Keratinocyte (primary cell): ENCODE results near the gene B9D1. TPM values are rescaled to one million over a fixed set of nuclear protein-coding genes. Genes with fewer than 3 reads are reported as not detected.

Experiments used
- DNase-seq: peaks from one replicate; pipeline ENCODE4 v3.0.0-alpha.2; 2011; ENCODE audit warnings: low read depth, missing footprints, low spot score
- FAIRE-seq: peaks from 2 replicates; lab custom pipeline; 2011; peaks lifted over from hg19 to GRCh38; lab: Jason Lieb, UNC
- H2AFZ ChIP-seq: 2 replicates; pipeline ENCODE4 v1.6.0; 2012; ENCODE audit warnings: low read length, control low read depth, inconsistent platforms; ENCODE audit not compliant: control insufficient read depth
- H3K27ac ChIP-seq: 2 replicates; pipeline ENCODE4 v1.5.1; 2011; ENCODE audit warnings: low read length; ENCODE audit not compliant: control insufficient read depth, insufficient read depth
- H3K27me3 ChIP-seq: 3 replicates; pipeline ENCODE4 v1.6.0; 2011; ENCODE audit warnings: low read length; ENCODE audit not compliant: control insufficient read depth, insufficient read depth; ENCODE audit errors: extremely low read depth
- H3K36me3 ChIP-seq, 2 experiments: 2 replicates in 1 of 2; 3 replicates in 1 of 2; pipeline ENCODE4 v1.5.1; 2011; ENCODE audit warnings: low read length in 2 of 2, mild to moderate bottlenecking in 1 of 2; ENCODE audit not compliant: control insufficient read depth in 2 of 2, insufficient read depth in 2 of 2; ENCODE audit errors: extremely low read depth in 1 of 2
- H3K4me1 ChIP-seq: 3 replicates; pipeline ENCODE4 v1.5.1; 2011; ENCODE audit warnings: low read length; ENCODE audit not compliant: control insufficient read depth, insufficient read depth; ENCODE audit errors: extremely low read depth
- H3K4me2 ChIP-seq: 3 replicates; pipeline ENCODE4 v1.6.0; 2011; ENCODE audit warnings: low read depth, low read length; ENCODE audit not compliant: control insufficient read depth, insufficient read depth; ENCODE audit errors: extremely low read depth
- H3K4me3 ChIP-seq, 3 experiments: fragments of 200-600 bp in 1 of 3; sonication (generic) in 1 of 3; 2 replicates in 2 of 3; 3 replicates in 1 of 3; pipeline ENCODE4 v1.5.1; 2011 to 2016; ENCODE audit warnings: low read length in 3 of 3, mild to moderate bottlenecking in 3 of 3, control low read depth in 2 of 3, inconsistent platforms in 1 of 3, low read depth in 1 of 3, mixed read lengths in 1 of 3, mixed run types in 1 of 3, moderate library complexity in 1 of 3; ENCODE audit not compliant: control insufficient read depth in 2 of 3, insufficient read depth in 2 of 3; ENCODE audit errors: extremely low read depth in 1 of 3
- H3K79me2 ChIP-seq: 2 replicates; pipeline ENCODE4 v1.6.0; 2012; ENCODE audit warnings: low read length; ENCODE audit not compliant: control insufficient read depth, insufficient read depth
- H3K9ac ChIP-seq: 3 replicates; pipeline ENCODE4 v1.6.0; 2011; ENCODE audit warnings: low read length; ENCODE audit not compliant: control insufficient read depth, insufficient read depth; ENCODE audit errors: extremely low read depth
- H3K9me1 ChIP-seq: 3 replicates; pipeline ENCODE4 v1.6.0; 2011; ENCODE audit warnings: low read length; ENCODE audit not compliant: control insufficient read depth, insufficient read depth; ENCODE audit errors: extremely low read depth
- H3K9me3 ChIP-seq: 2 replicates; pipeline ENCODE4 v1.5.1; 2012; ENCODE audit warnings: low read depth, low read length; ENCODE audit not compliant: control insufficient read depth
- H4K20me1 ChIP-seq: 3 replicates; pipeline ENCODE4 v1.6.0; 2011; ENCODE audit warnings: low read length; ENCODE audit not compliant: control insufficient read depth, insufficient read depth; ENCODE audit errors: extremely low read depth
- CTCF ChIP-seq, 3 experiments: IDR thresholded peaks in 1 of 3; conservative IDR thresholded peaks in 1 of 3; optimal IDR thresholded peaks in 1 of 3; 2 replicates in 2 of 3; 3 replicates in 1 of 3; pipeline versions ENCODE3 to v1.5.1; 2011; ENCODE audit warnings: low read length in 3 of 3, mild to moderate bottlenecking in 3 of 3, moderate library complexity in 2 of 3, control low read depth in 1 of 3, inconsistent platforms in 1 of 3; ENCODE audit not compliant: insufficient read depth in 2 of 3; ENCODE audit errors: extremely low read depth in 1 of 3
- EZH2 ChIP-seq: IDR thresholded peaks from one replicate; pipeline ENCODE4 v1.6.1; 2012; ENCODE audit warnings: inconsistent platforms, mild to moderate bottlenecking, low read length, moderate library complexity
- dilution Hi-C: fragments of 300-500 bp; cut with MboI; formaldehyde crosslinking; loops from one replicate; pipeline ENCODE4 v1.7.0; 2020; ENCODE audit warnings: low sequenced_read_pairs; ENCODE audit not compliant: extremely low pct_ligation_motif_present
- polyA plus RNA-seq, 5 experiments: library from polyadenylated mRNA; depleted of rRNA in 3 of 5; stranded (reverse) in 3 of 5; stranded (forward) in 1 of 5; unstranded in 1 of 5; fragments of >200 nt; gene quantifications; 1 replicate in 1 of 5; 2 replicates in 3 of 5; 3 replicates in 1 of 5; pipeline versions ENCODE4 v1.2.1 to v1.2.3, GENCODE V29; 2011 to 2012; ENCODE audit warnings: missing spikeins in 2 of 5, low read depth in 1 of 5, low replicate concordance in 1 of 5

Gene B9D1
- polyA plus RNA-seq, 1 donor (not counting 4 experiments of a cell fraction or from before 2014, with no cell fraction given): 30.3 TPM

- Histone ChIP-seq H4K20me1 (peaks cover 3% of the 10 kb centered on the region), H2AFZ (no peak overlapping the region), H3K9me1 (peaks cover 7% of the 10 kb centered on the region), H3K27ac (no peak overlapping the region), H3K4me3 (no peak overlapping the region), H3K27me3 (no peaks in the 10 kb centered on the region), H3K9ac (no peak overlapping the region), H3K4me2 (no peak overlapping the region), H3K79me2 (peaks cover 4% of the 10 kb centered on the region), H3K36me3 (peaks cover 6 to 19% of the 10 kb centered on the region in 2 experiments), H3K4me1 (no peaks in the 10 kb centered on the region), H3K9me3 (no peaks in the 10 kb centered on the region)
- dilution Hi-C loops: no loop called here
- TF ChIP-seq EZH2 (no peak), CTCF (optimal IDR thresholded peaks at IDR 0.05 in 1 of 3, IDR thresholded peaks at IDR 0.05 in 1 of 3, conservative IDR thresholded peaks at IDR 0.05 in 1 of 3; ENCODE audit: extremely low read depth in 1 of 3, insufficient read depth in 2 of 3, low read length in 3 of 3) (no peak)
- DNase-seq (no peak), FAIRE-seq (no peak)
Measured at GRCh38 chr17:19301274-19301951, 61.1 kb downstream of the B9D1 start.

GRCh38 chr17:19299866-19300265 lies 62.7 kb downstream of the B9D1 start:
- DNase-seq: no peak
- peaks cover 6 to 13% of the 10 kb centered on the region in 2 experiments for H3K36me3 ChIP-seq
- no peak for FAIRE-seq
- no peaks in the 10 kb centered on the region for H3K27me3 ChIP-seq
- no peak overlapping the region for H3K4me3 ChIP-seq
- H3K9me3 ChIP-seq: no peaks in the 10 kb centered on the region
- H3K4me1 ChIP-seq: no peaks in the 10 kb centered on the region
- peaks cover 4% of the 10 kb centered on the region for H3K79me2 ChIP-seq
- peaks cover 3% of the 10 kb centered on the region for H4K20me1 ChIP-seq
- dilution Hi-C loops: no loop called here
- H3K9me1 ChIP-seq: peaks cover 7% of the 10 kb centered on the region
- no peak overlapping the region for H2AFZ ChIP-seq
- TF ChIP-seq EZH2 (no peak), CTCF (optimal IDR thresholded peaks at IDR 0.05 in 1 of 3, IDR thresholded peaks at IDR 0.05 in 1 of 3, conservative IDR thresholded peaks at IDR 0.05 in 1 of 3; ENCODE audit: extremely low read depth in 1 of 3, insufficient read depth in 2 of 3, low read length in 3 of 3) (no peak)
- no peak overlapping the region for H3K9ac ChIP-seq
- H3K4me2 ChIP-seq: no peak overlapping the region
- H3K27ac ChIP-seq: no peak overlapping the region
